Endothelial cell of hepatic sinusoid (primary cell): ENCODE data around the gene GPR176.
"Not testable (repeated sequence)": the region's sequence is repeated elsewhere in the genome, so short reads cannot be mapped to it uniquely, and the experiment has no call there.

Experiments
- in situ Hi-C: cut with HindIII; loops from 2 replicates; pipeline ENCODE4 v1.10.0; 2017; ENCODE audit warnings: low sequenced_read_pairs

The GPR176 gene

DNA sequence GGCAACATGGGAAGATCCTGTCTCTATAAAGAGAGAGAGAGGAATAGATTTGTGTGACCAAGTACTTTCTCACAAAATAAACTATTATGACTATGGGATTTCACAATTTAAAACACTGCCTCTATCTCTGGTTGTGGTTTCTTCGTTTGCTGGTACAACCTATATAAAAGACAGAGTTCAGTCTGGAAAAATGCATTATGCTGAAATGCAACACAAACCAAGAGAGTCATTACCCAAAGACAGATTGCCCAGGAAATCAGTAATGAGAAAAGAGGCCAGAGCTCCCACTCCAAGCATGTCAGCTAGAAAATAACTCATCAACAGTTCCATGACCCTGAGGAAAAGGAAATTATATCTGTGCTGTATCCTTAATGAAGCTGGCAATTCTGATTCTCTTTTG lies 23.2 kb downstream of the GPR176 start:
- in situ Hi-C loops = no loop called here

DNA sequence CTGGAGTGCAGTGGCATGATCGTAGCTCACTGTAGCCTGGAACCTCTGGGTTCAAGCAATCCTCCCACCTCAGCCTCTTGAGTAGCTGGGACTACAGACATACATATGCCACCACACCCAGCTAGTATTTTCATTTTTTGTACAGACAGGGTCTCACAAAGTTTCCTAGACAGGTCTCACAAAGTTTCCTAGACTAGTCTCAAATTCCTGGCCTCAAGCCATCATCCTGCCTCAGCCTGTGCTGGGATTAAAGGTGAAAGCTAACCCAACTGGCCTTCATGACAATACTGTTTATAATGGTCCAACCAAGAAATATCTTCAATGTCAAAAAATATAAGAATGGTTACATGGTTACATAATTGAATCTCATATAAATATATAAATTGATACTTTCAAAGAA lies 24.0 kb downstream of the GPR176 start:
- in situ Hi-C loops = no loop called here

DNA sequence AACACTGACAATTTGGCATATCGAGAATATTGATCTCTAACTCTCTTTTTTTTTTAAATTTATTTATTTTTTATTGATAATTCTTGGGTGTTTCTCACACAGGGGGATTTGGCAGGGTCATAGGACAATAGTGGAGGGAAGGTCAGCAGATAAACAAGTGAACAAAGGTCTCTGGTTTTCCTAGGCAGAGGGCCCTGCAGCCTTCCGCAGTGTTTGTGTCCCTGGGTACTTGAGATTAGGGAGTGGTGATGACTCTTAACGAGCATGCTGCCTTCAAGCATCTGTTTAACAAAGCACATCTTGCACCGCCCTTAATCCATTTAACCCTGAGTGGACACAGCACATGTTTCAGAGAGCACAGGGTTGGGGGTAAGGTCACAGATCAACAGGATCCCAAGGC lies 27.0 kb downstream of the GPR176 start:
- in situ Hi-C loops = not testable (repeated sequence)

DNA sequence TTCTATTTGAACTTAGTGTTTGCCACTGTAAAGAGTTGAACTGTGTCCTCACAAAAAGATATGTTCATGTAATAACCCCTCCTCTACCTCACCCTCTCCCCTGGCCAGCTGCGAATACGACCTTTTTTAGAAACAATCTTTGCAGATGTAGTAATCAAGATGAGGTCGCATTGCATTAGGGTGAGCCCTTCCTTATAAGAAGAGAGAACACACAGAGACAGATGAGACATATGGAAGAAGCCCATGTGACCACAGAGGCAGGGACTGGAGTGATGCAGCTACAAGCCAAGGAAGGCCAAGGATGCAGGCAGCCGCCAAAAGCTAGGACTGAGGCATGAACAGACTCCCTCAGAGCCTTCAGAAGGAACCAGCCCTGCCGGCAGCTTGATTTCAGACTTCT lies 27.6 kb downstream of the GPR176 start:
- in situ Hi-C loops = no loop called here

DNA sequence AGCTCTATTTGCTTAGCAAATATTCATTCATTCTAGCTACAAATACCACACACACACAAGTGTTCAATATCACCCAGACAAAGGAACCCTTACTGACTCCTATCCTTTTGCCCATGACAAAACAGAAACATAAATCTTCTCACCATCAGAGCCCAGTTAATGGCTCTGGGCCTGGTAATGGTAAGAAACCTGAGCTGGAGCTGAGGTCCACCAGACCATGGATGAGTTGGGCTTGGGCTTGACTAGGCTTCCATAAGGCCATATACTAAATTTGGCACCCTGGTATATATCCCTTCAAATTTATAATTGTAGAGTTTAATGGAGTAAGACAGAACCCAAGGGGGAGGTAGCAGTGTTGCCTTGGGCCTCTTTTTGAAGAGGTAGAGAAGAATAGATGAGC lies 29.4 kb downstream of the GPR176 start:
- in situ Hi-C loops = no loop called here

DNA sequence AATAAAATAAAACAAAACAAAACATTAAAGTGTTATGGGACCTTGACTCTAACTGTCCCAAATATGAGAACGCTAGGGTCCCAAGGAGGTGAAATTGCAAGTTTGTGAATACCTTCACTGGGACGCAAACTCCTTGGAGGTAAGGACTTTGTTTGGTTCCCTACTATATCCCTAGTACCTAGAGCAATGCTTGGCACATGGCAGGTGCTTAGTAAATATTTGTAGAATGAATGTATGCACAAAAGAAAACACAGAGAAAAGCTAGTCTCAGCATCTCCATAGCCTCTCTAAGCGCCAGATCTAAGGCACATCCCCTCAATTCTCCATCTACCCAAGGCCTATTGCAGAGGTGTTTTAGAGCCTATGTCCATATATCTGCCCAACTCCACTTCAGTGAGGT lies 30.5 kb downstream of the GPR176 start:
- in situ Hi-C loops = loop anchor here (5.0 kb wide), 2 partner anchors 83 to 102 kb away; no protein-coding TSS in a partner anchor

DNA sequence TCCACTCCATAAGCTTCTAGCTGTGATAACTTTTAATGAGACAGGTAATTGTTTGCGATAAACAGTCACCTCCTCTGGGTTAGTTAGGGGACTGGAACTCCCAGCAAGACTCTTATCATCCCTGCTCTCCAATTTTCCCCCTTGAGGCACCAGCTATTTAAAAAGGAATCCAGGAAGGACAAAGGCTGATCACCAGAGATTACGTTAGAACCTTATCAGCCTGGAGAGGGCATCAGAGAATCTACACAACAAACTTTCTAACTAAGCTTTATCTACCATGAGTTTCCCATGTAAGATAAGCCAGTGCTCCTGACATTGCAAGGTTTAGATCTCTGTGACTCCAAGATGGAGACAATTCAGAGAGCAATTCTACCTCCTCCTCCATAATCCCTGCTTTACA lies 31.3 kb downstream of the GPR176 start:
- in situ Hi-C loops = loop anchor here (5.0 kb wide), 2 partner anchors 83 to 102 kb away; no protein-coding TSS in a partner anchor

DNA sequence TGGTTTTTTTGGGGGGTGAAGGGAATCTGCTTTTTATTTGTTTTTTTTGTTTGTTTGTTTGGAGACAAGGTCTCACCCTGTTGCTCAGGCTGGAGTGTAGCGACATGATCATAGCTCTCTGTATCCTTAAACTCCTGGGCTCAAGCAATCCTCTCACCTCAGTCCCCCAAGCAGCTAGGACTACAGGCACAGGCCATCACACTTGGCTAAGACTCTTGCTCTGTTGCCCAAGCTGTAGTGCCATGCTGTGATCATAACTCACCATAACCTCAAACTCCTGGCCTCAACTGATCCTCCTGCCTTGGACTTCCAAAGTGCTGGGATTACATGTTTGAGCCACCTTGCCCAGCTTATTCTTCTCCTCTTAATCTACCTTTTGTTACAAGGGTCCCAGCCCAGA lies 31.8 kb downstream of the GPR176 start:
- in situ Hi-C loops = loop anchor here (5.0 kb wide), 2 partner anchors 84 to 101 kb away; no protein-coding TSS in a partner anchor

DNA sequence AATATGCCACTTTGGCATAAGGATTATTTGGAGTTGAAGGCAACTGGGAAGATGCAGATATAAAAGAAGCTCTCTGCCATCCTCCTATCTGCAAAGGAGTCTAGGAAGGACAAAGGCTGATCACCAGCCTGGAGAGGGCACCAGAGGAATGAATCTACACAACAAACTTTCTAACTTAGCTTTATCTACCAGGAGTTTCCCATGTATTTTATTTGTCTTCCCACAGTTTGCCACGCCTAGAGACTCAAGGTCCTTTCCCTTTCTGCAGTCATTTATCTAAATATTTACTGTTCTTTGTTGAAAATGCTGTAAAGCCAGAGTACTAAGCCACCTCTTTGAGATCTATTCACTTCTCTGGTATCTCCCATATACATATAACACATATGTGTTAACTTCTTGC lies 32.2 kb downstream of the GPR176 start:
- in situ Hi-C loops = loop anchor here (5.0 kb wide), 2 partner anchors 84 to 101 kb away; no protein-coding TSS in a partner anchor

DNA sequence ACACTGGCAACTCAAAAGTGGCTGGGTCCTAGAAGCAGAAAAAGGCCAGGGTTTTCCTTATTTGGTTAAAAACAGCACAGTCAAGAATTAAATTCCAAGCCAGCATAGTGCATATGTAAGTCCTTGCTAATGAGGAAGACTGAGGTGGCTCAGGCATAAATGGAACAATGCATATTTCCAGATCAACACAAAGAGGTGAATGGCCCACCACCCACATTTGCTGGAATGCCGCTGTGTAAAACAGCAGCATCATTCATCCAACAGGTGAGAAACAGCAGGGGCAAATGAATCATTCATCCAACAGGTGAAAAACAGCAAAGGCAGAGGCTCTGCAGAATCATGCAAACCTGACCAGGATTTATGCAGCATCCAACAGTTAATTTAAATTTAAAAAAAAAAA lies 32.9 kb downstream of the GPR176 start:
- in situ Hi-C loops = loop anchor here (5.0 kb wide), 2 partner anchors 85 to 100 kb away; no protein-coding TSS in a partner anchor

DNA sequence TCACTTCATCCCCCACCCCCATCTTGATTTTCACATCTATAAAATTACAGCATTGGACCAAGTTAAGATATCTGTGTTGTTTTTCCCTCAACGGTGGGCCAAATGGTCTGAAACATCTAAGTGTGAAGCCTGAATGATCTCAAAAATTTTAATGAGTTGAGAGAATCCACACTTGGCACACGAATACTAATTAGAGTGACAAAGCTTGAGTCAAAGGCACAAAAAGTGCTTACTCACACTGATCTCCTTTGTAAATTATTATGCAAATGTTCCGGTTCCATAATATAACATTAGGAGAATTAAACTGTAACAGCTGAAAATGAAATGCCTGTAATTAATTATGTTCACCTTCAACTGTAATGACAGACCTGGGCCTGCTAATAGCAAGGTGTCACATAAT lies 33.6 kb downstream of the GPR176 start:
- in situ Hi-C loops = loop anchor here (5.0 kb wide), 2 partner anchors 86 to 99 kb away; no protein-coding TSS in a partner anchor

DNA sequence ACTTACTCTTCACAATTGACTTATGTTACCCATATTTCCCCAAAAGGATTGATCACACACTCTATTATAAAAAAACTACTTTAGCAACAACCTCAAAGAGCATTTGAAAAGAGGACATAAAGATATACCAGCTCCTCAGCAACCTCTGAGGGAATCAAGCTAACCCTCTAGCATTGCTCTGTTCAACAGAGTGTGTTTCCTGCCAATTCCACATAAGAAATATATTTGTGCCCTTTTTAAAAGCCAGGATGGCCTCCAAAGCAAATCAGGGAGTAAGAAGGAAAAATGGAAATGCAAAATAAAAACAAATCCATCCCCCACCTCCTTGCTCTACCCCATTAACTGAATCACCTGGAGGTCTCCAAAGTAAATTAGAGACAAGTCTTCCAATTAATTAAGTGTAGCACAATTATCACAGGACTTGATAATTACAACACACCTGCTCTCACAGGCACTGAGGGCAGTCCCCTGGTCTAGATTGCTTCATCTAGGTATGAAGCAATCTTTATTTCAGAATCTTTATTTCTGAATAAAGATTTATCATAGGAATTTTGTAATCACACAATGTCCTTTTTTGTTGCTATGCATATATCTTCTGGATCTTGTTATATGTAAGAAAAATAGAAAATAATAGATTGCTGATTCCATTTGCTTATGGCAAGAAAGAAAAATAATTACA lies 34.8 kb downstream of the GPR176 start:
- in situ Hi-C loops = loop anchor here (5.0 kb wide), 2 partner anchors 87 to 98 kb away; no protein-coding TSS in a partner anchor

DNA sequence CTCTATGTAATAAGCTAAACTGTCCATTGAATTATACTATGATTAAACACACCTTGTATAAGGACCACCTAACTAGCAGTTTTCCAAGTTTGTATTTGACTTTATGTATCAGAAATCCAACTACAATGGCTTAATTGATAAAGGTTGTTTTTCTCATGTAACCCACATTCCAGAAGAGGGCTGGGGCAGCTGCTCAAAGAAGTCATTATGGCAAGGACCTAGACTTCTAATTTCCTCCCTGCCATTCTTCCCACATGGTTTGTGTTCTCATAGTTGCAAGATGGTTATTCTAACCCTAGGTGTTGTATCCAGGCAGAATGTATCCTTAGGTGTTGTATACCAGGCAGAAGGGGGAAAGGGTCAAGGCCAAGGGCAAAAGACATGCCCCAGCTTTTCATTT lies 35.7 kb downstream of the GPR176 start:
- in situ Hi-C loops = no loop called here

DNA sequence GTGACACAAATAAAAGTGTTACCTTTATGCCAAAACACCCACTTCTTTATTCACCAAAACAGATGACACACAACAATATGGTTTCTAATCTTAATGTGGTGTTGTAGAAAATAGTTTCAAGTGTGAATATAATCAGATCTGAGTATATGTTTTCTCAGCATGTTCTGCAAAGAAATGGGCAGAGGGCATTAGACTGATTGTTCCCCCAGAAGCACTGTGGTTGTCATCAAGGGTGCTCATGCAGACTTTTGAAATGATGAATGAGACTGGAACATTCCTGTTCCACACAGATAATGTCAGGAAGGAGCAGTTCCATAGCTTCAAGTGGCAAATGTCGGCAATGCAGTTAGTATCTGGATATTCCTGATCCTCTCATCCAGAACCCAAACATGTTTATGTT lies 37.5 kb downstream of the GPR176 start:
- in situ Hi-C loops = no loop called here

DNA sequence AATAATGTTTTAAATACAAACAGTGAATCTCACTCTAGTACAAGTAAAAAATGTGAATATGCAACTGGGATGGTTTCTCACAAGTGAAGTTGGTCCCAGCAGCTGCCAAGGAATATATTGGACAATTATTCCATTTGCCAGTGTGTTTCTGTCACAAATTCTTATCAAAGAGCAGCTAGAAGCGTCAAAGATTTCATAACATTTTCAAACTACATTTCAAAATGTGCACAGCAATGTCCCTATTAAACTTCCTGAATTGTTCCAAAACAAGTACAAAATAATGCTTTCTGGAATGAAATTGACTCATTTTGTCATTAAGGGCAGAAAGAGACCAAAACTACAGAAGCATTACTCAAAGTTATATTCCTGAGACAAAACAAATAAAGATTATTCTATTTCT lies 38.3 kb downstream of the GPR176 start:
- in situ Hi-C loops = no loop called here

DNA sequence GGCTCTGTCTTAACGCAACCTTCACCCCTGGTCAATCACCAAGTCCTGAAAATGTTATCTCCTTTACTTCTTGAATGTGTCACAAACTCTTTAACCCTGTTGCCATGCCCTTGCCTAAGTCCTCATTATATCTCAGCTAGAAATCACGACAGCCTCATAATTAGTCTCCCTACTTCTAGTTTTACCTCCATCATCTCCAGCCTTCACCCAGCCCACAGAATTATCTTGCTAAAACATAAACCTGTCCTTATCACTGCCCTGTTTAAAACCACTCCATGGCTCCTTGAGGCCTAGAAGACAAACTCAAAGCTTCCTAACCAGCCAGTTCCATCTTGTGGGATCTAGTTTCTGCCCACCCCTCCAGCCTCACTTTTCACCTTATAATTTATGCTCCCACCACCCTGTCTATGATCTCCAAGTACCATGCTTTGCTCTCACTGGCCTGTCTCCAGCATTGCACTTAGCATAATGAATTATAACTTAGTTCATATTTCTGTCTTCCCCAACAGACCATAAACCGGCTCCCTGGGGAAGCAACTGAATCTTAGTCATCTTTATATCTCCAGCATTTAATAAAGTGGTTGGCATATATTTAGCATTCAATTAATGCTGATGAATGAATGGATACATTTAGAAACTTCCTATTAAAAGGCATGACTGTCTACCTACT lies 39.2 kb downstream of the GPR176 start:
- in situ Hi-C loops = no loop called here

DNA sequence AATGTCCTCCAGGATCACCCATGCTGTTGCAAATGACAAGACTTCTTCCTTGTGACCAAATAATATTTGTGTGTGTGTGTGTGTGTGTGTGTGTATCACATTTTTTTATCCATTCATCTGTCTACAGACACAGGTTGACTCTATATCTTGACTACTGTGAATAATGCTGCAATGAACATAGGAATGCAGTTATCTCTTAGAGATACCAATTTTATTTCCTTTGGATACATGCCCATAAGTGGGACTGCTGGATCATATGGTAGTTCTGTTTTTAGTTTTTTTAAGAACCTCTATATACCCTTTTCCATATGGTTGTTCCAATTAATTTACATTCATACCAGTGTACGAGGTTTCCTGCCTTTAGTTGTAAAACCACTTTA lies 41.7 kb downstream of the GPR176 start:
- in situ Hi-C loops = no loop called here

DNA sequence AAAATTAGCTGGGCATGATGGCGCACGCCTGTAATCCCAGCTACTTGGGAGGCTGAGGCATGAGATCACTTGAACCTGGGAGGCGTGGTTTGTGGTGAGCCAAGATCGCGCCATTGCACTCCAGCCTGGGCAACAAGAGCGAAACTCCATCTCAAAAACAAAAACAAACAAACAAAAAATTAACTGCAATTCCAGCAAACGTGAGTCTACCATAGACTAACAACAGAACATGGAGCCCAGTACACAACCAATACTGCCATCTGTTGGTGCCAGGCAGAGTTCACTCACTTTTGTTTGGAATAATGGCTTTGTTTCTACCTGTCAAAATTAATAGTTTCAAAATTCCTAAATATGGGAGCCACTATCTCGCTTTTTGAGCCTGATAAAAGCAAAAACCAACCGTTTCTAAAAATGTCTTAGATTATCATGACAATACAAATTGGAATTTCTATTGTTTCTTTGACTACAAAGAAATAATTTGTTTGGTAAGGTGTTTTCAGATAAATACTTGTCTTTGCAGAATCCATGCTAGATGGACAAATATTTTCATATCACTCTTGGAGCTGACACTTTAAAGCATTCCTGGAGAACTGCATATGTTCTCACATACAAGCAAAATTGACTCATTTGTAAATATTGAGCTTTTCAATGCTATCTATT lies 45.0 kb downstream of the GPR176 start:
- in situ Hi-C loops = loop anchor here (5.0 kb wide), 1 partner anchor 32 kb away; no protein-coding TSS in a partner anchor

DNA sequence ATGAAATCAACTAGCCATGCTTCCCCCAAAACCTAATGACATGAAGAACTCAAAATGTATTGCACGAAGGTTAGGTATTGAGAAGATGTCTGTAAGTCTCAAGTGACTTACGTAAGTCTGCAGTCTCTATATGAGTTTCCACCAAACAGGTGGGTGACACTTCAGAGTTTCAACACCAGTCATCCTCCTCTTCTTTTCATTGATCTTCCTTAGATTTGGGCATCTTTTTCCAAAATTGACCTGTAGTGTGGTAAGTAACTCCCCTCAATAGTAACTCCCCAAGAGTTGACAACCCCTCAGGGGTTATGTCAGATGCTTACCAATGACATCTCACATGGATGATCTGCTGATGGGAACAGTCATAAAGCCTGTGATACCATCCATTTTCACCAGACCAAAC lies 46.1 kb downstream of the GPR176 start:
- in situ Hi-C loops = loop anchor here (5.0 kb wide), 1 partner anchor 33 kb away; no protein-coding TSS in a partner anchor

DNA sequence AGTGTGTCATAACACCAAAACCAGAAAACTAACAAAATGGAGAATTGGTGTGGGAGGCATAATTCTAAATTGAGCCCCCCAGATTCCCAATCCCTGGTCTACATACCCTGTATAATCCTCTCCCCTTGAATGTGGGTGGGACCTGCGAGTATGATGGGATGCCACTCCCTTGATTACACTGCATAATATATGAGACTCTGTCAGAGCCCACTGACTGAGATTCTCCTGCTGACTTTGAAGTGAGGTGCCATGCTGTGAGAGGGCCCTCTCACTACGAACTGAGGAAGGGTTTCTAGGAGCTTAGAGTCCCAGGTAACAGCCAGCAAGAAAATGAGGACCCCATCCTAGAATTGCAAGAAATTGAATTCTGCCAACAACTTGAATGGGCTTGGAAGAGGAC lies 49.5 kb downstream of the GPR176 start:
- in situ Hi-C loops = loop anchor here (5.0 kb wide), 1 partner anchor 37 kb away; no protein-coding TSS in a partner anchor

DNA sequence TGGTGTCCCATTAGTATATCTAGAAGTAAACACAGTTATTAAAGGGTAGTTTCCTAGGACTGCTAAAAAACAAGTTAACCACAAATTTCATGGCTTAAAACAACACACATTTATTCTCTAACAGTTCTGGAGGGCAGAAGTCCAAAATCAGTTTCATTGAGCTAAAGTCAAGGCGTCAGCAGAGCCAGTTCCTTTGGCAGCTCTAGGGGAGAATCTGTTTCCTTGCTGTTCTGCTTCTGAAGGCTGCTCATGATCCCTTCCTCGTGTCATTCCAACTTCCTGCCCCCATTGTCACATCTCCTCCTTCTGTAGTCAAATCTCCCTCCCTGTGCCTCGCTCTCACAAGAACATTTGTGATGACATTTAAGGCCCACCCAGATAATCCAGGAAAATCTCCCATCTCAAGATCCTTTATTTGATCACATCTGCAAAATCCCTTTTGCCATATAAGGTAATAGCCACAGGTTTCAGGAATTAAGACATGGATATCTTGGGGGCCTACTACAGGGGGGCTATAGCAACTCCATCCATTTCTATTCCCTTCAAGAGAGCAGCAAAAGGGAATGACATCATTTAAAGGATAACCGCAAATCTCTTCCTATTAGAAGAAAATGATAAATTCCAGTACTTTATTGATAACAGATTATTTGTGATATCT lies 50.1 kb downstream of the GPR176 start:
- in situ Hi-C loops = loop anchor here (5.0 kb wide), 1 partner anchor 37 kb away; no protein-coding TSS in a partner anchor
